OCI-LY3 (cell line): ENCODE measurements around the gene SFXN5.

Experiments
- H2AFZ ChIP-seq: fragments of 200-600, 300-600 bp; shearing (Covaris generic); 2 replicates; pipeline ENCODE4 v1.6.0; 2014; ENCODE audit warnings: antibody characterized with exemption, low read depth, low read length
- H3K27ac ChIP-seq: fragments of 200-600, 300-600 bp; sonication (generic); 2 replicates; pipeline ENCODE4 v1.5.1; 2014; ENCODE audit warnings: mild to moderate bottlenecking, low read length, moderate library complexity, mixed read lengths
- H3K27me3 ChIP-seq: fragments of 200-600, 300-600 bp; sonication (generic); 2 replicates; pipeline ENCODE4 v1.6.1; 2014; ENCODE audit warnings: low read depth, low read length, mixed read lengths
- H3K36me3 ChIP-seq: fragments of 200-600, 300-600 bp; sonication (generic); replicated peaks from 2 replicates; pipeline ENCODE3; 2014; ENCODE audit warnings: low read depth, low read length, mixed read lengths
- H3K4me1 ChIP-seq: fragments of 300-600, 200-600 bp; sonication (generic); 2 replicates; pipeline ENCODE4 v1.6.1; 2014; ENCODE audit warnings: low read length, mixed read lengths
- H3K4me2 ChIP-seq: fragments of 200-600, 300-600 bp; sonication (generic); 2 replicates; pipeline ENCODE4 v1.6.1; 2014; ENCODE audit warnings: low read length, mixed read lengths
- H3K4me3 ChIP-seq: fragments of 300-600, 200-600 bp; sonication (generic); 2 replicates; pipeline ENCODE4 v1.5.1; 2014; ENCODE audit warnings: antibody characterized with exemption, mild to moderate bottlenecking, low read length, moderate library complexity
- H3K79me2 ChIP-seq: fragments of 300-600, 200-600 bp; shearing (Covaris generic); 2 replicates; pipeline ENCODE4 v1.6.1; 2014; ENCODE audit warnings: mild to moderate bottlenecking, low read length, mixed read lengths
- H3K9ac ChIP-seq: fragments of 300-600, 200-600 bp; shearing (Covaris generic); 2 replicates; pipeline ENCODE4 v1.6.0; 2014; ENCODE audit warnings: mild to moderate bottlenecking, low read length, moderate library complexity
- H3K9me3 ChIP-seq: fragments of 200-600, 300-600 bp; shearing (Covaris generic); 2 replicates; pipeline ENCODE4 v1.6.1; 2014; ENCODE audit warnings: low read length, mixed read lengths; ENCODE audit not compliant: insufficient read depth
- H4K20me1 ChIP-seq: fragments of 200-600, 300-600 bp; sonication (generic); 2 replicates; pipeline ENCODE4 v1.6.1; 2016; ENCODE audit warnings: low read length, mixed read lengths; ENCODE audit not compliant: insufficient read depth
- CTCF ChIP-seq: fragments of 200-600, 300-600 bp; sonication (generic); IDR thresholded peaks from 2 replicates; pipeline ENCODE4 v1.5.1; 2014; ENCODE audit warnings: antibody characterized with exemption, low read length, low read depth
- EZH2phosphoT487 ChIP-seq: fragments of 200-600 bp; shearing (Covaris generic); IDR thresholded peaks from 2 replicates; pipeline ENCODE4 v1.6.1; 2018; ENCODE audit warnings: antibody characterized with exemption, mixed run types, low read depth

SFXN5 gene

GRCh38 chr2:72983500-72984161, 87.9 kb downstream of the SFXN5 start:
- TF ChIP-seq EZH2phosphoT487 (no peak), CTCF (no peak)
- Histone ChIP-seq H3K9me3 (no peaks in the 10 kb centered on the region), H4K20me1 (no peaks in the 10 kb centered on the region), H3K9ac (no peak overlapping the region), H2AFZ (no peak overlapping the region), H3K4me1 (peaks cover 13% of the 10 kb centered on the region), H3K4me2 (no peak overlapping the region), H3K36me3 (no peaks in the 10 kb centered on the region), H3K27me3 (no peaks in the 10 kb centered on the region), H3K27ac (no peak overlapping the region), H3K79me2 (no peaks in the 10 kb centered on the region), H3K4me3 (no peak overlapping the region)

- no peak overlapping the region for H3K4me3 ChIP-seq
- H2AFZ ChIP-seq, result no peak overlapping the region
- no peaks in the 10 kb centered on the region for H3K36me3 ChIP-seq
- no peaks in the 10 kb centered on the region for H4K20me1 ChIP-seq
- no peaks in the 10 kb centered on the region for H3K79me2 ChIP-seq
- H3K9ac ChIP-seq, result no peak overlapping the region
- TF ChIP-seq CTCF, result no peak
- TF ChIP-seq EZH2phosphoT487, result no peak
- H3K27me3 ChIP-seq, result no peaks in the 10 kb centered on the region
- H3K4me1 ChIP-seq, result peaks cover 13% of the 10 kb centered on the region
- no peak overlapping the region for H3K4me2 ChIP-seq
- no peaks in the 10 kb centered on the region for H3K9me3 ChIP-seq
- H3K27ac ChIP-seq, result no peak overlapping the region
Measured at GRCh38 chr2:72982781-72983499, 88.6 kb downstream of the SFXN5 start.

- H3K9ac ChIP-seq, result no peak overlapping the region
- no peak overlapping the region for H2AFZ ChIP-seq
- H4K20me1 ChIP-seq, result no peaks in the 10 kb centered on the region
- no peaks in the 10 kb centered on the region for H3K27me3 ChIP-seq
- H3K79me2 ChIP-seq, result no peaks in the 10 kb centered on the region
- H3K27ac ChIP-seq, result no peak overlapping the region
- no peak overlapping the region for H3K4me3 ChIP-seq
- H3K9me3 ChIP-seq, result no peaks in the 10 kb centered on the region
- no peak overlapping the region for H3K4me2 ChIP-seq
- TF ChIP-seq EZH2phosphoT487, result no peak
- no peak for TF ChIP-seq CTCF
- H3K36me3 ChIP-seq, result no peaks in the 10 kb centered on the region
- H3K4me1 ChIP-seq, result peaks cover 13% of the 10 kb centered on the region
Measured at GRCh38 chr2:72982219-72982618, 89.3 kb downstream of the SFXN5 start.

GRCh38 chr2:72981536-72981935, 90.0 kb downstream of the SFXN5 start:
- Histone ChIP-seq H3K79me2 (no peaks in the 10 kb centered on the region), H3K9me3 (no peaks in the 10 kb centered on the region), H3K4me3 (no peak overlapping the region), H3K36me3 (no peaks in the 10 kb centered on the region), H3K9ac (no peak overlapping the region), H3K4me1 (peaks cover 13% of the 10 kb centered on the region), H3K27me3 (no peaks in the 10 kb centered on the region), H4K20me1 (no peaks in the 10 kb centered on the region), H2AFZ (no peak overlapping the region), H3K27ac (no peak overlapping the region), H3K4me2 (no peak overlapping the region)
- TF ChIP-seq CTCF (no peak), EZH2phosphoT487 (no peak)
